ENCODE results near the gene CALHM5. TPM values are rescaled to one million over a fixed set of nuclear protein-coding genes. Genes with fewer than 3 reads are reported as not detected.

The CALHM5 gene
- total RNA-seq, 1 experiment from 2014 or later = not detected

DNA sequence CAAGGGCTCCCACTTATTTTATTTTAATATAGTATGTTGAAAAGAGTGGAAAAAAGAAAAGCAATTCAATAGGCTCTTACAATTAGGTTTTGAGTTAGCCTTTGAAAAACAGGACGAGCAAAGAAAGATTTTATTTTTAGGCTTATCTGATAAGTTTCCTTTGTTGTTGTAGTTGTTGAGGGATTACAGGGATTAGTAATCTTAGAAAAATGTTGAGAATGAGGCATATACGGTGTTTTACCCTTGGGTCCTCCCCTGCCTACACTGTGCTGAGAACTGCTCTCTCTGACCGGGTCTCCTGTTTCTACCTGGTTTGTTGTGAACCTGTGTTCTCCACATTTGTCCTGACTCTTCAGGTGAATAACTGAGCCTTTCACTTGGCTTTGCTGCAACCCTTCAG, 17.3 kb downstream of the CALHM5 start:
- H3K27ac ChIP-seq = no peak overlapping the region
- no peak overlapping the region for H2AFZ ChIP-seq
- no peaks in the 10 kb centered on the region for H3K9me3 ChIP-seq (ENCODE audit: insufficient read depth, low read depth)
- TF ChIP-seq EZH2 (IDR thresholded peaks at IDR 0.05; ENCODE audit: low read depth) = no peak
- TF ChIP-seq, protein P1, sequence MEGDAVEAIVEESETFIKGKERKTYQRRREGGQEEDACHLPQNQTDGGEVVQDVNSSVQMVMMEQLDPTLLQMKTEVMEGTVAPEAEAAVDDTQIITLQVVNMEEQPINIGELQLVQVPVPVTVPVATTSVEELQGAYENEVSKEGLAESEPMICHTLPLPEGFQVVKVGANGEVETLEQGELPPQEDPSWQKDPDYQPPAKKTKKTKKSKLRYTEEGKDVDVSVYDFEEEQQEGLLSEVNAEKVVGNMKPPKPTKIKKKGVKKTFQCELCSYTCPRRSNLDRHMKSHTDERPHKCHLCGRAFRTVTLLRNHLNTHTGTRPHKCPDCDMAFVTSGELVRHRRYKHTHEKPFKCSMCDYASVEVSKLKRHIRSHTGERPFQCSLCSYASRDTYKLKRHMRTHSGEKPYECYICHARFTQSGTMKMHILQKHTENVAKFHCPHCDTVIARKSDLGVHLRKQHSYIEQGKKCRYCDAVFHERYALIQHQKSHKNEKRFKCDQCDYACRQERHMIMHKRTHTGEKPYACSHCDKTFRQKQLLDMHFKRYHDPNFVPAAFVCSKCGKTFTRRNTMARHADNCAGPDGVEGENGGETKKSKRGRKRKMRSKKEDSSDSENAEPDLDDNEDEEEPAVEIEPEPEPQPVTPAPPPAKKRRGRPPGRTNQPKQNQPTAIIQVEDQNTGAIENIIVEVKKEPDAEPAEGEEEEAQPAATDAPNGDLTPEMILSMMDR (conservative IDR thresholded peaks at IDR 0.05) = no peak
- H3K36me3 ChIP-seq (ENCODE audit: low read depth) = no peaks in the 10 kb centered on the region
- no TSS peak for BruUV-seq (replicated peaks)
- no peaks in the 10 kb centered on the region for H4K20me1 ChIP-seq (ENCODE audit: insufficient read depth)
- H3K79me2 ChIP-seq (ENCODE audit: low read depth) = no peaks in the 10 kb centered on the region
- no peaks in the 10 kb centered on the region for H3F3A ChIP-seq (ENCODE audit: insufficient read depth, low read depth)
- ChIA-PET CTCF (no interaction called here), POLR2A (ENCODE audit: unreplicated experiment) (no interaction called here)
- no peak overlapping the region for H3K4me2 ChIP-seq
- H3K9me2 ChIP-seq (ENCODE audit: insufficient read depth) = no peaks in the 10 kb centered on the region
- H3K4me1 ChIP-seq (replicated peaks; ENCODE audit: insufficient read depth) = no peaks in the 10 kb centered on the region
- DNase-seq = no peak
- no peak overlapping the region for H3K4me3 ChIP-seq
- intact Hi-C loops (cut with micrococcal nuclease; ENCODE audit: unreplicated experiment) = no loop called here
- no peaks in the 10 kb centered on the region for H3K27me3 ChIP-seq (ENCODE audit: insufficient read depth, low read depth)

DNA sequence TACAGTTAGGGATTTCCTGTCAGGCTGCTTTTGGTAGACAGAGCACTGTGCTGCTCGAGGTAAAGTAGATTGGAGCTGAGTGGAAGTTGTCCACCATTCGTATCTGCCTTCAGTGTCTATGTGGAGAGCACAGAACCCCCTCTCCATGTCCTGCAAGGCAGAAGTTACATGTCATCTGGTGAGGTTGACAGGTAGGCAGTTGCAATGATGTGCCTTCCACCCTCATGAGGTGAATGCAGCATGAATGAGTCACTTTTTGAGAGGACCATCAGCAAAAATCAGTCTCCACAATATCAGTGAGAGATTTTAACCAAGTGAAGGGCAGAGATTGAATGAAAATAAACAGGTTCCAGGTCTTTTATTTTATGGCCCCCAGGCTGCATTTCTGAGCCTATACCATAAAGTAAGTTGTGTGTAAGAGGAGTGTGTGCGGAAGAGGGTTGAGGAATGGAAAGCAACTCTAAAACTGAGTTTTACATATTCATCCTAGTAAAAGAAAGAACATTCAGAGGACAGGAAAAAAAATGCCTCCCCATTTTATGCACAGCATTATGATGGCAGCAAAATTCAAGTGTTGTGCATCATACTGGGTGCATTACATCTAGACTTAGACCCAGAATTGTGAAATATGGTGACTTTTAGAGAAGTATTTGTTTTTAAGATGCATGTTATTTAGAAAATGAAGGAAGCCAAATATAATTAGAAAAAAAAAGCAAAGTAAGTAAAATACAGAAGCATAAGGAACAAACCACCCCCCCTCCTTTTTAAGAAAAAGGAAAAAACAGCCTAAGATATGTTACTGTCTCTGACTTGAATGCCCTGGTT, 18.2 kb downstream of the CALHM5 start:
- BruUV-seq (replicated peaks) = no TSS peak
- no peak overlapping the region for H2AFZ ChIP-seq
- H3K9me3 ChIP-seq (ENCODE audit: insufficient read depth, low read depth) = no peaks in the 10 kb centered on the region
- no peaks in the 10 kb centered on the region for H3K79me2 ChIP-seq (ENCODE audit: low read depth)
- H3K9me2 ChIP-seq (ENCODE audit: insufficient read depth) = no peaks in the 10 kb centered on the region
- H3K27me3 ChIP-seq (ENCODE audit: insufficient read depth, low read depth) = no peaks in the 10 kb centered on the region
- no peaks in the 10 kb centered on the region for H4K20me1 ChIP-seq (ENCODE audit: insufficient read depth)
- H3F3A ChIP-seq (ENCODE audit: insufficient read depth, low read depth) = no peaks in the 10 kb centered on the region
- no peak for TF ChIP-seq EZH2 (IDR thresholded peaks at IDR 0.05; ENCODE audit: low read depth)
- TF ChIP-seq, protein P1 (conservative IDR thresholded peaks at IDR 0.05) = no peak
- no peak overlapping the region for H3K4me3 ChIP-seq
- ChIA-PET CTCF (no interaction called here), POLR2A (ENCODE audit: unreplicated experiment) (no interaction called here)
- H3K4me2 ChIP-seq = no peak overlapping the region
- no peak for DNase-seq
- no peaks in the 10 kb centered on the region for H3K36me3 ChIP-seq (ENCODE audit: low read depth)
- H3K27ac ChIP-seq = no peak overlapping the region
- intact Hi-C loops (cut with micrococcal nuclease; ENCODE audit: unreplicated experiment) = loop anchor here (10.0 kb wide), 1 partner anchor 315 kb away; no protein-coding TSS in a partner anchor
- H3K4me1 ChIP-seq (replicated peaks; ENCODE audit: insufficient read depth) = no peaks in the 10 kb centered on the region

DNA sequence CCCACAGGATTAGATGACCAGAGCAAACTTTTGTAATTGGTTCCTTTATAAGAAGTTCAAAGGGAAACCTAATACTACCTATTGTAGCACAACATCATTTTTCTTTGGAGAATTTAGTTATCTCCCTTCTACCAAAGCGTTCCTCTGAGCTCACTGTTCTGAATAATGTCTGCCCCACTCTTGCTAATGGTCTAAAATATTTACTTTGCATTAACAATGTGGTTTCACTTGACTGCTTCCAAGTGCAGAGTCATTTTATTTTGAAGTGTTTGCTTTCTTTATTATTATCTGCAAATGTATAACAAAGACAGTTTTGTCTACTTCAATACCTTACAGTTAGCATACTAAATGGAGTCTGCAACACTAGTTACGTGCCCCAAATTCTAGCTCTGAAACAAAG, 19.0 kb downstream of the CALHM5 start:
- intact Hi-C loops (cut with micrococcal nuclease; ENCODE audit: unreplicated experiment) = loop anchor here (10.0 kb wide), 1 partner anchor 314 kb away; no protein-coding TSS in a partner anchor
- no peak for TF ChIP-seq EZH2 (IDR thresholded peaks at IDR 0.05; ENCODE audit: low read depth)
- TF ChIP-seq, protein P1 (conservative IDR thresholded peaks at IDR 0.05) = no peak
- Histone ChIP-seq H3F3A (ENCODE audit: insufficient read depth, low read depth) (no peaks in the 10 kb centered on the region), H2AFZ (no peak overlapping the region), H3K9me2 (ENCODE audit: insufficient read depth) (no peaks in the 10 kb centered on the region), H3K4me1 (replicated peaks; ENCODE audit: insufficient read depth) (no peaks in the 10 kb centered on the region; the same call in 1 of the 2 replicates), H3K9me3 (ENCODE audit: insufficient read depth, low read depth) (no peaks in the 10 kb centered on the region), H3K4me2 (no peak overlapping the region), H3K27ac (no peak overlapping the region), H3K4me3 (no peak overlapping the region), H3K27me3 (ENCODE audit: insufficient read depth, low read depth) (no peaks in the 10 kb centered on the region), H3K36me3 (ENCODE audit: low read depth) (no peaks in the 10 kb centered on the region), H4K20me1 (ENCODE audit: insufficient read depth) (no peaks in the 10 kb centered on the region), H3K79me2 (ENCODE audit: low read depth) (no peaks in the 10 kb centered on the region)
- no TSS peak for BruUV-seq (replicated peaks)
- no peak for DNase-seq
- ChIA-PET POLR2A (ENCODE audit: unreplicated experiment) (no interaction called here), CTCF (interaction anchor here (1.1 kb wide), 1 partner anchor 242 kb away, joined by 6 read pairs; no protein-coding TSS in a partner anchor)

All from PC-9 (cell line).